Omental fat pad (tissue), 4 donors: ENCODE data around the gene PGLYRP3. TPM values are rescaled to one million over a fixed set of nuclear protein-coding genes. Genes with fewer than 3 reads are reported as not detected.

Experiments
- ATAC-seq: fragments of 150-250 bp; one replicate; pipeline ENCODE4 v1.9.1; 2016; ENCODE audit warnings: mild to moderate bottlenecking, moderate library complexity; ENCODE audit not compliant: low FRiP score
- DNase-seq: peaks from one replicate; pipeline ENCODE4 v3.0.0-alpha.2; 2019; ENCODE audit warnings: low spot score
- CTCF ChIP-seq, 3 donors: fragments of 450-650 bp; IDR thresholded peaks; one replicate each; pipeline ENCODE4 v1.5.1; 2016 to 2017; ENCODE audit warnings: antibody characterized with exemption in 3 of 3, mild to moderate bottlenecking in 3 of 3, moderate library complexity in 2 of 3
- total RNA-seq, 4 donors: library from RNA; depleted of rRNA; stranded (reverse); fragments of >200 nt; gene quantifications; one replicate each; pipeline ENCODE4 v1.1.0, GENCODE V29; 2016

Gene PGLYRP3
- total RNA-seq, 4 donors from 2014 or later = not detected

GRCh38 chr1:153341431-153341934 lies 28.7 kb upstream of the PGLYRP3 start:
- DNase-seq = no peak
- TF ChIP-seq CTCF (IDR thresholded peaks at IDR 0.05) = no peak
- ATAC-seq = no peak

- DNase-seq = no peak
- no peak for ATAC-seq
- no peak for TF ChIP-seq CTCF (IDR thresholded peaks at IDR 0.05)
Measured at GRCh38 chr1:153340356-153340755, 27.6 kb upstream of the PGLYRP3 start.

GRCh38 chr1:153339802-153340201 lies 27.1 kb upstream of the PGLYRP3 start:
- no peak for TF ChIP-seq CTCF (IDR thresholded peaks at IDR 0.05)
- ATAC-seq (no peak), DNase-seq (no peak)

- no peak for DNase-seq
- TF ChIP-seq CTCF (IDR thresholded peaks at IDR 0.05) = no peak
- ATAC-seq = no peak
Measured at GRCh38 chr1:153337980-153338853, 25.5 kb upstream of the PGLYRP3 start.

- ATAC-seq (no peak), DNase-seq (no peak)
- TF ChIP-seq CTCF (IDR thresholded peaks at IDR 0.05) = no peak
Measured at GRCh38 chr1:153336650-153337049, 23.9 kb upstream of the PGLYRP3 start.

- DNase-seq = no peak
- ATAC-seq = no peak
- TF ChIP-seq CTCF (IDR thresholded peaks at IDR 0.05) = no peak
Measured at GRCh38 chr1:153333902-153334301, 21.1 kb upstream of the PGLYRP3 start.

- no peak for TF ChIP-seq CTCF (IDR thresholded peaks at IDR 0.05)
- no peak for DNase-seq
- ATAC-seq = no peak
Measured at GRCh38 chr1:153324912-153325311, 12.2 kb upstream of the PGLYRP3 start.
